HEK293 (cell line): Measurements from ENCODE around the gene APLF.
"Not testable (repeated sequence)": the region's sequence is repeated elsewhere in the genome, so short reads cannot be mapped to it uniquely, and the experiment has no call there.

ENCODE experiments used
- CTCF ChIA-PET: fragments of 350-600 bp; formaldehyde crosslinking; extraction: SDS; loops from one replicate; lab custom pipeline; 2021; ENCODE audit warnings: antibody characterized with exemption; lab: Yijun Ruan, JAX
- POLR2A ChIA-PET: fragments of 300-600 bp; formaldehyde crosslinking; extraction: SDS; loops from one replicate; lab custom pipeline; 2020; ENCODE audit warnings: antibody characterized with exemption, inconsistent platforms; lab: Yijun Ruan, JAX
- H3K27ac ChIP-seq: fragments of 200-500 bp; sonication (Bioruptor generic); 2 replicates; pipeline ENCODE4 v1.5.1; 2014; ENCODE audit warnings: low read depth, low read length, control low read depth, inconsistent platforms; ENCODE audit errors: extremely low read depth
- H3K36me3 ChIP-seq, 2 experiments: fragments of 200-500 bp in 1 of 2; sonication (Bioruptor generic) in 1 of 2; 1 replicate in 1 of 2; 2 replicates in 1 of 2; pipeline ENCODE4 v1.5.1; 2014 to 2017; ENCODE audit warnings: inconsistent platforms in 2 of 2, low read length in 2 of 2; ENCODE audit not compliant: control insufficient read depth in 2 of 2, insufficient read depth in 1 of 2
- H3K4me1 ChIP-seq: fragments of 200-500 bp; sonication (Bioruptor generic); 2 replicates; pipeline ENCODE4 v1.5.1; 2014; ENCODE audit warnings: mild to moderate bottlenecking, low read length, inconsistent platforms; ENCODE audit not compliant: control insufficient read depth, insufficient read depth
- H3K4me3 ChIP-seq: 2 replicates; pipeline ENCODE4 v1.5.1; 2011; ENCODE audit warnings: low read depth, mild to moderate bottlenecking, control low read depth, low read length, moderate library complexity
- H3K9me3 ChIP-seq: fragments of 200-500 bp; sonication (Bioruptor generic); 2 replicates; pipeline ENCODE4 v1.5.1; 2014; ENCODE audit warnings: low read depth, low read length, inconsistent platforms; ENCODE audit not compliant: control insufficient read depth, insufficient read depth
- CTCF ChIP-seq: fragments of 450-650 bp; formaldehyde crosslinking; IDR thresholded peaks from 2 replicates; pipeline ENCODE4 v1.5.1; 2016; ENCODE audit warnings: missing biosample characterization, missing genetic modification characterization
- ELK4 ChIP-seq: IDR thresholded peaks from 2 replicates; pipeline ENCODE4 v1.6.1; 2011; ENCODE audit warnings: mild to moderate bottlenecking, low read depth, low read length, borderline replicate concordance
- PRDM6 ChIP-seq: fragments of 450-650 bp; formaldehyde crosslinking; IDR thresholded peaks from 2 replicates; pipeline ENCODE4 v1.5.1; 2017; ENCODE audit warnings: missing biosample characterization, missing genetic modification characterization
- REST ChIP-seq: fragments of 450-650 bp; formaldehyde crosslinking; IDR thresholded peaks from 2 replicates; pipeline ENCODE4 v1.5.1; 2016; ENCODE audit warnings: missing biosample characterization, missing genetic modification characterization
- SCRT2 ChIP-seq: fragments of 450-650 bp; formaldehyde crosslinking; IDR thresholded peaks from 2 replicates; pipeline ENCODE4 v1.5.1; 2016; ENCODE audit warnings: missing biosample characterization, missing genetic modification characterization
- ZBTB20 ChIP-seq: fragments of 450-650 bp; formaldehyde crosslinking; IDR thresholded peaks from 2 replicates; pipeline ENCODE4 v1.5.1; 2016; ENCODE audit warnings: missing biosample characterization, missing genetic modification characterization
- ZBTB21 ChIP-seq: fragments of 450-650 bp; formaldehyde crosslinking; IDR thresholded peaks from 2 replicates; pipeline ENCODE4 v1.5.1; 2017; ENCODE audit warnings: missing biosample characterization, missing genetic modification characterization
- ZBTB8A ChIP-seq: fragments of 450-650 bp; formaldehyde crosslinking; IDR thresholded peaks from 2 replicates; pipeline ENCODE4 v1.5.1; 2016; ENCODE audit warnings: missing biosample characterization, missing genetic modification characterization
- ZNF146 ChIP-seq: fragments of 450-650 bp; formaldehyde crosslinking; IDR thresholded peaks from 2 replicates; pipeline ENCODE4 v1.5.1; 2016; ENCODE audit warnings: missing biosample characterization, missing genetic modification characterization
- ZNF221 ChIP-seq: fragments of 450-650 bp; formaldehyde crosslinking; IDR thresholded peaks from 2 replicates; pipeline ENCODE4 v1.5.1; 2017; ENCODE audit warnings: missing biosample characterization, missing genetic modification characterization, borderline replicate concordance
- ZNF266 ChIP-seq: fragments of 450-650 bp; formaldehyde crosslinking; IDR thresholded peaks from 2 replicates; pipeline ENCODE4 v1.5.1; 2016; ENCODE audit warnings: missing biosample characterization, missing genetic modification characterization, low read depth
- ZNF488 ChIP-seq: fragments of 450-650 bp; formaldehyde crosslinking; IDR thresholded peaks from 2 replicates; pipeline ENCODE4 v1.5.1; 2016; ENCODE audit warnings: missing biosample characterization, missing genetic modification characterization
- ZNF501 ChIP-seq: fragments of 450-650 bp; formaldehyde crosslinking; IDR thresholded peaks from 2 replicates; pipeline ENCODE4 v1.5.1; 2016; ENCODE audit warnings: missing biosample characterization, missing genetic modification characterization
- ZNF521 ChIP-seq: fragments of 450-650 bp; formaldehyde crosslinking; IDR thresholded peaks from 2 replicates; pipeline ENCODE4 v1.5.1; 2017; ENCODE audit warnings: missing biosample characterization, mild to moderate bottlenecking, missing genetic modification characterization
- ZNF561 ChIP-seq: fragments of 450-650 bp; IDR thresholded peaks from 2 replicates; pipeline ENCODE4 v1.5.1; 2018; ENCODE audit warnings: missing biosample characterization, missing genetic modification characterization, borderline replicate concordance
- ZNF580 ChIP-seq: fragments of 450-650 bp; formaldehyde crosslinking; IDR thresholded peaks from 2 replicates; pipeline ENCODE4 v1.5.1; 2016; ENCODE audit warnings: missing biosample characterization, missing genetic modification characterization
- ZNF785 ChIP-seq: fragments of 450-650 bp; formaldehyde crosslinking; IDR thresholded peaks from 2 replicates; pipeline ENCODE4 v1.5.1; 2016; ENCODE audit warnings: missing biosample characterization, missing genetic modification characterization

APLF gene

GRCh38 chr2:68516051-68516955 is 48.9 kb downstream of the APLF start:
- H3K4me3 ChIP-seq = no peak overlapping the region
- H3K4me1 ChIP-seq = no peaks in the 10 kb centered on the region
- no peaks in the 10 kb centered on the region for H3K36me3 ChIP-seq
- ChIA-PET CTCF (interaction anchor here (1.1 kb wide), 1 partner anchor 53 kb away, joined by 3 read pairs; no protein-coding TSS in a partner anchor), POLR2A (no interaction called here)
- TF ChIP-seq ZNF221 (tag by site-specific recombination) (no peak), ZBTB20 (tag by site-specific recombination) (no peak), SCRT2 (peak; percentile 56), ZNF501 (tag by site-specific recombination) (no peak)
- no peak overlapping the region for H3K27ac ChIP-seq
- no peaks in the 10 kb centered on the region for H3K9me3 ChIP-seq

- Histone ChIP-seq H3K27ac (no peak overlapping the region), H3K9me3 (no peaks in the 10 kb centered on the region), H3K36me3 (no peaks in the 10 kb centered on the region), H3K4me1 (no peaks in the 10 kb centered on the region), H3K4me3 (no peak overlapping the region)
- TF ChIP-seq ZNF488 = no peak
- TF ChIP-seq ZNF521 (tag by site-specific recombination) = no peak
- CTCF ChIA-PET = no interaction called here
- POLR2A ChIA-PET = no interaction called here
These were observed 51.9 kb downstream of the APLF start for GRCh38 chr2:68519236-68519635.

GRCh38 chr2:68521037-68521436 is 53.7 kb downstream of the APLF start:
- CTCF ChIA-PET = interaction anchor here (0.6 kb wide), 1 partner anchor 74 kb away, joined by 6 read pairs; no protein-coding TSS in a partner anchor
- Histone ChIP-seq H3K9me3 (no peaks in the 10 kb centered on the region), H3K4me1 (no peaks in the 10 kb centered on the region), H3K27ac (no peak overlapping the region), H3K36me3 (no peaks in the 10 kb centered on the region), H3K4me3 (no peak overlapping the region)
- POLR2A ChIA-PET = no interaction called here
- TF ChIP-seq ZNF146 (tag by site-specific recombination) (no peak), PRDM6 (tag by site-specific recombination) (no peak), ZBTB8A (tag by site-specific recombination) (no peak), ZNF580 (tag by site-specific recombination) (no peak), REST (tag by site-specific recombination) (no peak), ZNF266 (tag by site-specific recombination) (no peak), ZNF561 (tag by site-specific recombination) (no peak), ELK4 (no peak), ZNF785 (tag by site-specific recombination) (no peak), CTCF (tag by site-specific recombination) (no peak), ZBTB21 (tag by site-specific recombination) (no peak)

GRCh38 chr2:68526943-68527342 is 59.6 kb downstream of the APLF start:
- H3K27ac ChIP-seq, H3K9me3 ChIP-seq, H3K4me1 ChIP-seq, H3K36me3 ChIP-seq, POLR2A ChIA-PET, H3K4me3 ChIP-seq, CTCF ChIA-PET: not testable (repeated sequence)
